Osteocyte (in vitro differentiated cells): ENCODE measurements around the gene BCAN. TPM values are rescaled to one million over a fixed set of nuclear protein-coding genes. Genes with fewer than 3 reads are reported as not detected.

Source experiments
- DNase-seq: peaks from one replicate; pipeline ENCODE4 v3.0.0; 2021; ENCODE audit warnings: mixed read lengths; ENCODE audit not compliant: unreplicated experiment; ENCODE audit errors: extremely low spot score
- H3K27ac Mint-ChIP-seq: one replicate; pipeline ENCODE4 v1.8.0; 2021; ENCODE audit warnings: mild to moderate bottlenecking, mixed read lengths; ENCODE audit not compliant: unreplicated experiment
- H3K27me3 Mint-ChIP-seq: one replicate; pipeline ENCODE4 v1.8.0; 2021; ENCODE audit warnings: mixed read lengths; ENCODE audit not compliant: unreplicated experiment
- H3K36me3 Mint-ChIP-seq: one replicate; pipeline ENCODE4 v1.8.0; 2021; ENCODE audit warnings: mixed read lengths; ENCODE audit not compliant: unreplicated experiment
- H3K4me1 Mint-ChIP-seq: one replicate; pipeline ENCODE4 v1.8.0; 2021; ENCODE audit warnings: mixed read lengths; ENCODE audit not compliant: unreplicated experiment
- H3K4me3 Mint-ChIP-seq: one replicate; pipeline ENCODE4 v1.8.0; 2021; ENCODE audit warnings: mild to moderate bottlenecking, moderate library complexity, mixed read lengths; ENCODE audit not compliant: unreplicated experiment
- H3K9me3 Mint-ChIP-seq: one replicate; pipeline ENCODE4 v1.8.0; 2021; ENCODE audit warnings: mixed read lengths; ENCODE audit not compliant: unreplicated experiment
- total RNA-seq: library from RNA; stranded (reverse); gene quantifications from 2 replicates; pipeline ENCODE4 v1.2.1, GENCODE V29; 2021
- TF ChIP-seq, protein P1 (sequence below): fragments of 200-600 bp; sonication (generic); IDR thresholded peaks from 2 replicates; pipeline ENCODE4 v1.5.0; 2021; ENCODE audit warnings: antibody characterized with exemption, mild to moderate bottlenecking, moderate library complexity

BCAN gene
- total RNA-seq, 1 donor from 2014 or later, result 0.43 TPM

DNA sequence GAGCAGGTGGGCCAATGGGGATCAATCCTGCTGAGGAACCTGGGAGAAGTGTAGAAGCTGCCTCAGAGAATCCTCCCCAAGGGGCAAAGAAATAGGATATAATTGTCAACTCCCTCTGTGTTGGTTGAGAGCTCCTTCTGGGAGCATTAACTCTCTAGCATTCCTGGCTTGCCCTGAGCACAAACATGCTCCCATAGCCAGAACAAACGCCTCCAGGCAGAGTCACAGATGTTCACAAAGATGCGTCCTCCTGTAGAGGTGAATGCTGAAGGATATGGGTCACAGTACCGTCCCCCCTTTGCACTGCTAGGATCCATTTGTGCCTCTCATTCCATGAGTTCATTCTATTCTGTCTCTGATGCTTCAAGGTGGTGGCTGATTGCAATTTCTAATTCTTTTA lies 9.6 kb upstream of the BCAN start:
- Mint-ChIP-seq H3K27ac (no peak overlapping the region), H3K9me3 (no peaks in the 10 kb centered on the region), H3K4me3 (no peak overlapping the region), H3K36me3 (no peaks in the 10 kb centered on the region), H3K27me3 (peaks cover 73% of the 10 kb centered on the region), H3K4me1 (no peaks in the 10 kb centered on the region)
- TF ChIP-seq, protein P1, sequence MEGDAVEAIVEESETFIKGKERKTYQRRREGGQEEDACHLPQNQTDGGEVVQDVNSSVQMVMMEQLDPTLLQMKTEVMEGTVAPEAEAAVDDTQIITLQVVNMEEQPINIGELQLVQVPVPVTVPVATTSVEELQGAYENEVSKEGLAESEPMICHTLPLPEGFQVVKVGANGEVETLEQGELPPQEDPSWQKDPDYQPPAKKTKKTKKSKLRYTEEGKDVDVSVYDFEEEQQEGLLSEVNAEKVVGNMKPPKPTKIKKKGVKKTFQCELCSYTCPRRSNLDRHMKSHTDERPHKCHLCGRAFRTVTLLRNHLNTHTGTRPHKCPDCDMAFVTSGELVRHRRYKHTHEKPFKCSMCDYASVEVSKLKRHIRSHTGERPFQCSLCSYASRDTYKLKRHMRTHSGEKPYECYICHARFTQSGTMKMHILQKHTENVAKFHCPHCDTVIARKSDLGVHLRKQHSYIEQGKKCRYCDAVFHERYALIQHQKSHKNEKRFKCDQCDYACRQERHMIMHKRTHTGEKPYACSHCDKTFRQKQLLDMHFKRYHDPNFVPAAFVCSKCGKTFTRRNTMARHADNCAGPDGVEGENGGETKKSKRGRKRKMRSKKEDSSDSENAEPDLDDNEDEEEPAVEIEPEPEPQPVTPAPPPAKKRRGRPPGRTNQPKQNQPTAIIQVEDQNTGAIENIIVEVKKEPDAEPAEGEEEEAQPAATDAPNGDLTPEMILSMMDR, result no peak
- no peak for DNase-seq

DNA sequence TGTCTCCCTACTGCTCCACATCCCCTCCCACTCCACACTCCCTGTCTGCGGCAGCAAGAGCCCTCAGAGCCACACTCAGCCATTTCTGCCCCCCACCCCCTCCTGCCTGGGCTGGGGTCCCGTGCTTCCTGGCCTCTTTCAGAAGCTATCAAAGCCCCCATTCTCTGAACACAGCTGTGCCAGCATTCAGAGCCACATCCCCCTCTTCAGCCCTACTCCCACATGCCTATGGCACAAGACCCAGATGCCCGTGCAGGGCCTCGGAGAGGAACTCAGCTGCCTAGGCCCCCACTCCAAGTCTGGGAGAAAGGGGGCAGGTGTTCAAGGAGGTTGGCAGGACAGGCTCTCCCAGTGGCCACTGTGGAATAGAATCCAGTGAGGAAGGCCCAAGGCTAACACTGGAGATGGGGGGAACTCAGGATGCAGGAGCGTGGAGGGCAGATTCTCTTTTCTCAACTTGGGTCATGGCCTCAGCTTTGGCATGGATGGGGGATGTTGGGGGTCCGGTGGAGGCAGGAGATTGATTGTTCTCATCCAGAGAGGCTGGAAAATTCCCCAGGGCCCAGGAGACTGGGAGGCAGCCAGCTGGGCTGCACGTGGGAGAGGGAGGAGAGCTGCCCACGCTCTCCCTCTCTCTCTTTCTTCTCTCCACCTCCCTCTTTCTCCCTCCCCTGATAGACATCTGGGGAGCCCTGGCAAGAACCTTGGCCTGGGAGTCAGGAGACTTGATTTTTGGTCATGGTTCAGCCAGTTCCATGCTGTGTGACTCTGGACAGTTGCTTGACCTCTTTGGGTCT lies 3.5 kb upstream of the BCAN start:
- Mint-ChIP-seq H3K27ac (no peak overlapping the region), H3K9me3 (no peaks in the 10 kb centered on the region), H3K36me3 (no peaks in the 10 kb centered on the region), H3K4me1 (peaks cover 24% of the 10 kb centered on the region), H3K27me3 (peaks cover 82% of the 10 kb centered on the region), H3K4me3 (no peak overlapping the region)
- DNase-seq, result no peak
- TF ChIP-seq, protein P1, result no peak

DNA sequence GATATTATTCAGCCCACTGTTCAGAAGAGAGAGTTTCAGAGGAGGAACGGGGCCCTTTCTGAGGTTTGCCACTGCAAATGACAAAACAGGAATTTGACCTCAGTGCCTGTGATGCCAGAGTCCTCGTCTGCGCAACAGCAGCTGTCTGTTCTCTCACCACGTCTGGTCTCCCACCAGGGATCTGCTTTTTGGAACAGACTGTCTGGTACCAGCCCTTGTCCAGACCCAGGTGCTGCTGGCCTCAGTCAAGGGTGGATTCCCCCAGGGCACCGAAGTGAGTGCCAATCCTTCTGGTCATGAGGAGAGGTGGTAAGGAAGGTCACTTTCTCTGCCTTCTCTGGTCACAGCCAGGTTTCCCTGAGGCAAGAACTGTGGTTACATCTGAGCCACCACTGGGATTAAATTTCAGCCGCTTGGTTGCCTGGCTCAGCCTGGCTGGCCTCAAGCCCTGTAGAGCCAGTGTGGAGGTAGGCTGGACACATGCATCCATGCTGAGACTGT lies 2.3 kb upstream of the BCAN start:
- Mint-ChIP-seq H3K27ac (no peak overlapping the region), H3K9me3 (no peaks in the 10 kb centered on the region), H3K4me3 (no peak overlapping the region), H3K27me3 (peaks cover 83% of the 10 kb centered on the region), H3K4me1 (peaks cover 24% of the 10 kb centered on the region), H3K36me3 (no peaks in the 10 kb centered on the region)
- DNase-seq, result no peak
- TF ChIP-seq, protein P1, result no peak

DNA sequence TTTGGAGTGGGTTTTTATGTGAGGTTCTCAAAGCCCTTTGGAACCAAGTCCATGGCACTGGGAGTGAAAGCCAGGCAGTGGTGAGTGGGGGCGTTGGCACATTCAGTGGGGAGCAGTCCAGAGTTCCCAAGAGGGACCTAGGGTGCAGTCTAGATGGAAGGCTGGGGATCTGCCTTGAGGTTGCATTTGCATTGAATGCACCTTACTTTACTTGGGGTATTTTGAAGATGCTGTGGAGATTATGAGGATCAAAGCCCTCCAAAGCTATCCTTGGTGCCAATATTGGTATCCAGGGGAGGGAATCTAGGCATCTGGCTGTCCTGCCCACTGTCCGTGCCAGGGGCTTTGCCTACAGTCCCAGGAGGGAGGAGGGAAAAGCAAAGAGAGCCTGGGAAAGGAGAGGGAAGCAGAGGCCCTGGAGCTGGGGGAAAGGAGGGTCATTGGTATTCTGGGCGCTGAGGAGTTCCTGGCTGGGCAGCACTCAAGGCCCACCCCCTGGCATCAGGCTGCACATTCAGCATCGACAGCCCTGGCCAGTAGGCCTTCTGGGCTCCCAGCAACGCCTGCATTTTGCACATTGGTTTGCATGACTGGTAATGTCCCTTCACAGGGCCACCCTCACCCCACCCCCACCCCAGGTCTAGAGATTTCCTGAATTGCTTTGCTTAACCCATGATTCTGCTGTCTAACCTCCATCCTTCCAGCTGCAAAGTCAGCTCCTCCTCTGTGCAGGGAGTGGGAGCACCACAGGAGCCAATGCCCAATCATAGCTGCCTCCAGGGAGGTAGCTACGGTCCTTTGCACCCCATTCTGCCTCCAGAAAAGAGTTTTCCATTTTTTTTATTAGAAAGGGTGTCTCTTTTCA lies 843 bp upstream of the BCAN start:
- Mint-ChIP-seq H3K4me1 (peaks cover 24% of the 10 kb centered on the region), H3K9me3 (no peaks in the 10 kb centered on the region), H3K27me3 (peaks cover 85% of the 10 kb centered on the region), H3K36me3 (no peaks in the 10 kb centered on the region), H3K27ac (no peak overlapping the region), H3K4me3 (peak overlapping the region; percentile 55)
- TF ChIP-seq, protein P1, result no peak
- no peak for DNase-seq
